Tibial nerve (tissue), 4 donors: ENCODE results near the gene ATAD1. TPM values are rescaled to one million over a fixed set of nuclear protein-coding genes. Genes with fewer than 3 reads are reported as not detected.

ENCODE experiments used
- DNase-seq, 2 donors: peaks; one replicate each; pipeline ENCODE4 v3.0.0-alpha.2; 2019; ENCODE audit warnings: low spot score in 2 of 2
- H3K27ac ChIP-seq, 4 donors: fragments of 200-600 bp; sonication (generic) in 3 of 4; one replicate each; pipeline ENCODE4 v1.5.1; 2017 to 2019; ENCODE audit warnings: mild to moderate bottlenecking in 1 of 4
- H3K27me3 ChIP-seq, 2 donors: fragments of 200-600 bp; sonication (generic) in 1 of 2; one replicate each; pipeline versions ENCODE4 v1.5.1 to v1.6.0; 2017 to 2019
- H3K36me3 ChIP-seq, 3 donors: fragments of 200-600 bp; sonication (generic); one replicate each; pipeline ENCODE4 v1.5.1; 2018 to 2019
- H3K4me1 ChIP-seq, 4 donors: fragments of 200-600 bp; sonication (generic) in 3 of 4; one replicate each; pipeline ENCODE4 v1.5.1; 2017 to 2019
- H3K4me3 ChIP-seq, 4 donors: fragments of 200-600 bp; sonication (generic) in 3 of 4; one replicate each; pipeline ENCODE4 v1.5.1; 2017 to 2019; ENCODE audit warnings: mild to moderate bottlenecking in 1 of 4, moderate library complexity in 1 of 4
- H3K9me3 ChIP-seq, 4 donors: fragments of 200-600 bp; sonication (generic) in 3 of 4; one replicate each; pipeline ENCODE4 v1.5.1; 2017 to 2019
- CTCF ChIP-seq, 5 experiments: fragments of 200-600 bp in 3 of 5; fragments of 450-650 bp in 2 of 5; sonication (generic) in 3 of 5; IDR thresholded peaks; one replicate each; pipeline ENCODE4 v1.5.1; 2016 to 2019; ENCODE audit warnings: antibody characterized with exemption in 5 of 5, mild to moderate bottlenecking in 3 of 5, moderate library complexity in 2 of 5
- EP300 ChIP-seq, 2 donors: sonication (generic); formaldehyde crosslinking; IDR thresholded peaks; one replicate each; pipeline ENCODE4 v1.6.1; 2017; ENCODE audit warnings: antibody characterized with exemption in 2 of 2, mild to moderate bottlenecking in 1 of 2
- POLR2A ChIP-seq, 2 donors: fragments of 450-650 bp; IDR thresholded peaks; one replicate each; pipeline ENCODE4 v1.6.1; 2017; ENCODE audit warnings: antibody characterized with exemption in 2 of 2, mild to moderate bottlenecking in 2 of 2, moderate library complexity in 2 of 2
- WGBS, 2 donors: methylation state at CpG; one replicate each; pipeline ENCODE4 v1.1.5; 2018; 5-methylcytosine and 5-hydroxymethylcytosine counted together
- total RNA-seq, 4 donors: library from RNA; depleted of rRNA; stranded (reverse); fragments of >200 nt; gene quantifications; one replicate each; pipeline ENCODE4 v1.1.0, GENCODE V29; 2016

ATAD1 gene
- total RNA-seq, 4 donors from 2014 or later, result 21.8 to 45.9 (median 26.9) TPM

DNA sequence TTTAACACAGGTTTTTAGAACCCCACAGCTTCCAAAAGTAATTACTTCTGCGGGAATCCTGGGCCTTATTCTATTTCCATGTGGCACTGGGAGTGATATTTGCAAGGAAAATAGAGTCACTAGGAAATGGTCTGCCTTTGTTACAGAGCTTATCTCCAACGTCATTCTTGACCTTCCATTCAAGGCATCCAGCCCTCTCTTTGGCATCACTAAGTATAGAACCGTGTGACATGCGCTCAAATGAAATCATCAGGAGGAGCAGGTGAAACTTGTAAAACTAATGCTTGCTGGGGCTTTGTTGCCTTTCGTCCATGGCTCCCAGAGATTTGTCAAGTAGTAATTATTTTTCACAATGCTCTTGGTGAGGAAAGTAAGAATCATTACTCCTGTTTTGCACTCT, 84.9 kb downstream of the ATAD1 start:
- WGBS, 2 donors, result 69 to 70% methylated on average over 5 of the region's 5 CpGs
- H3K27me3 ChIP-seq, result no peaks in the 10 kb centered on the region
- no peaks in the 10 kb centered on the region for H3K36me3 ChIP-seq
- H3K4me3 ChIP-seq, result no peak overlapping the region
- H3K9me3 ChIP-seq, result no peaks in the 10 kb centered on the region
- TF ChIP-seq CTCF (IDR thresholded peaks at IDR 0.05), result no peak
- TF ChIP-seq POLR2A (IDR thresholded peaks at IDR 0.05), result no peak
- no peak for TF ChIP-seq EP300 (IDR thresholded peaks at IDR 0.05)
- no peak for DNase-seq
- H3K4me1 ChIP-seq, result peaks cover 0 to 11% (median 5%) of the 10 kb centered on the region in 4 donors
- H3K27ac ChIP-seq, result no peak overlapping the region

- TF ChIP-seq CTCF (IDR thresholded peaks at IDR 0.05) (no peak), POLR2A (IDR thresholded peaks at IDR 0.05) (no peak), EP300 (IDR thresholded peaks at IDR 0.05) (no peak)
Observed at GRCh38 chr10:87729940-87730339, 88.1 kb downstream of the ATAD1 start.

GRCh38 chr10:87724789-87725188, 93.2 kb downstream of the ATAD1 start:
- TF ChIP-seq EP300 (IDR thresholded peaks at IDR 0.05), result no peak
- no peak for TF ChIP-seq POLR2A (IDR thresholded peaks at IDR 0.05)
- no peak for TF ChIP-seq CTCF (IDR thresholded peaks at IDR 0.05)
- H3K27me3 ChIP-seq, result no peaks in the 10 kb centered on the region
- DNase-seq, result no peak
- H3K27ac ChIP-seq, result no peak overlapping the region
- H3K36me3 ChIP-seq, result no peaks in the 10 kb centered on the region
- no peak overlapping the region for H3K4me3 ChIP-seq
- 96 to 98% methylated on average over 5 of the region's 5 CpGs for WGBS, 2 donors
- H3K9me3 ChIP-seq, result no peaks in the 10 kb centered on the region
- H3K4me1 ChIP-seq, result no peaks in the 10 kb centered on the region

More at GRCh38 chr10:87729940-87730339, 88.1 kb downstream of the ATAD1 start:
- no peak for DNase-seq
- WGBS, 2 donors, result 62 to 73% methylated on average over 6 of the region's 6 CpGs
- no peak overlapping the region for H3K27ac ChIP-seq
- H3K9me3 ChIP-seq, result no peaks in the 10 kb centered on the region
- H3K4me3 ChIP-seq, result no peak overlapping the region
- no peaks in the 10 kb centered on the region for H3K27me3 ChIP-seq
- peaks cover 0 to 6% (median 3%) of the 10 kb centered on the region in 4 donors for H3K4me1 ChIP-seq
- H3K36me3 ChIP-seq, result no peaks in the 10 kb centered on the region

- Histone ChIP-seq H3K27ac (no peak overlapping the region), H3K36me3 (no peaks in the 10 kb centered on the region), H3K4me3 (no peak overlapping the region), H3K4me1 (no peaks in the 10 kb centered on the region), H3K27me3 (no peaks in the 10 kb centered on the region), H3K9me3 (no peaks in the 10 kb centered on the region)
- DNase-seq, result no peak
- TF ChIP-seq CTCF (IDR thresholded peaks at IDR 0.05) (no peak), EP300 (IDR thresholded peaks at IDR 0.05) (no peak), POLR2A (IDR thresholded peaks at IDR 0.05) (no peak)
- 30 to 42% methylated on average over 6 of the region's 6 CpGs for WGBS, 2 donors
Observed at GRCh38 chr10:87723500-87723899, 94.5 kb downstream of the ATAD1 start.

DNA sequence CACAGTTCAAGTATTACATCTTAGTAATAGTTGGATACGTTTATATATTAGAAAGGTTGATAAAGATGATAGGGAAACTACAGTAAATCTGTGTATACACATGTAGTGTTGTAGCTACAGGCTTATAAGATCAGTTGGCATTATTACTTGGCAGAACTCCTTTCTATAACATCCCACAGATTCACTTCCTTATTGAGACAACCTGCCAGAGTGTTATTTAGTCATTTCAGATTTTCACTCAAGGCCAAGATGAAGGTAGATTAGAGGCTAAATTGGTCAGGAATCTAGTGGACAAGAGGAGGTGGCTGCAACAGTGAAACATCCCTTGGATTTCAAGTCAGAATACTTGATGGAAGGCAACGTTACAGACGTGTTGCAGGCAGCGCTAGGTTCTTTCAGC, 95.3 kb downstream of the ATAD1 start:
- Histone ChIP-seq H3K27me3 (no peaks in the 10 kb centered on the region), H3K36me3 (no peaks in the 10 kb centered on the region), H3K9me3 (no peaks in the 10 kb centered on the region), H3K4me3 (no peak overlapping the region), H3K27ac (no peak overlapping the region), H3K4me1 (no peaks in the 10 kb centered on the region)
- TF ChIP-seq CTCF (IDR thresholded peaks at IDR 0.05), result no peak
- TF ChIP-seq POLR2A (IDR thresholded peaks at IDR 0.05), result no peak
- TF ChIP-seq EP300 (IDR thresholded peaks at IDR 0.05), result no peak
- WGBS, 2 donors, result 74 to 84% methylated on average over 4 of the region's 4 CpGs
- no peak for DNase-seq
